Smooth muscle cell (in vitro differentiated cells): ENCODE data around the gene HLA-DMB. TPM values are rescaled to one million over a fixed set of nuclear protein-coding genes. Genes with fewer than 3 reads are reported as not detected.

Experiments used
- DNase-seq: peaks from one replicate; lab custom pipeline; 2025; ENCODE audit not compliant: unreplicated experiment; lab: John Stamatoyannopoulos, UW
- H2AFZ ChIP-seq: fragments of 200-600 bp; sonication (generic); 2 replicates; pipeline ENCODE4 v1.6.0; 2016; ENCODE audit warnings: antibody characterized with exemption, low read depth, mild to moderate bottlenecking
- H3F3A ChIP-seq: fragments of 200-600 bp; sonication (generic); 2 replicates; pipeline ENCODE4 v1.6.0; 2017; ENCODE audit warnings: antibody characterized with exemption, low read depth
- H3K27ac ChIP-seq: fragments of 200-600 bp; sonication (generic); 2 replicates; pipeline ENCODE4 v1.5.1; 2016; ENCODE audit warnings: low read depth, mild to moderate bottlenecking
- H3K27me3 ChIP-seq: fragments of 200-600 bp; sonication (generic); 2 replicates; pipeline ENCODE4 v1.6.1; 2016; ENCODE audit warnings: low read depth, mild to moderate bottlenecking
- H3K36me3 ChIP-seq: fragments of 200-600 bp; sonication (generic); 2 replicates; pipeline ENCODE4 v1.5.1; 2016; ENCODE audit warnings: low read depth
- H3K4me1 ChIP-seq: fragments of 200-600 bp; sonication (generic); 2 replicates; pipeline ENCODE4 v1.5.1; 2016; ENCODE audit warnings: low read depth
- H3K4me2 ChIP-seq: fragments of 200-600 bp; sonication (generic); 2 replicates; pipeline ENCODE4 v1.6.0; 2016; ENCODE audit warnings: mild to moderate bottlenecking
- H3K4me3 ChIP-seq: fragments of 200-600 bp; sonication (generic); 2 replicates; pipeline ENCODE4 v1.5.1; 2016; ENCODE audit warnings: mild to moderate bottlenecking
- H3K79me2 ChIP-seq: fragments of 200-600 bp; sonication (generic); 2 replicates; pipeline ENCODE4 v1.6.0; 2016; ENCODE audit warnings: low read depth, mild to moderate bottlenecking
- H3K9ac ChIP-seq: fragments of 200-600 bp; sonication (generic); 2 replicates; pipeline ENCODE4 v1.6.0; 2016; ENCODE audit warnings: low read depth
- H3K9me3 ChIP-seq: fragments of 200-600 bp; sonication (generic); replicated peaks from 2 replicates; pipeline ENCODE4 v1.5.1; 2016; ENCODE audit warnings: low read depth
- H4K20me1 ChIP-seq: fragments of 200-600 bp; sonication (generic); 2 replicates; pipeline ENCODE4 v1.6.0; 2016; ENCODE audit warnings: low read depth
- WGBS: methylation state at CpG from one replicate; pipeline ENCODE4 v1.1.7; 2016; ENCODE audit warnings: low lambda C conversion rate; 5-methylcytosine and 5-hydroxymethylcytosine counted together
- polyA plus RNA-seq: library from polyadenylated mRNA; unstranded; fragments of >200 nt; fragmentation: Nextera tagmentation; extraction: Ambion mirVana; gene quantifications from 2 replicates; pipeline ENCODE4 v1.2.1, GENCODE V29; 2016
- total RNA-seq: library from RNA; depleted of rRNA; stranded (reverse); fragments of >200 nt; gene quantifications from 2 replicates; pipeline ENCODE4 v1.2.3, GENCODE V29; 2014
- TF ChIP-seq, protein P1 (sequence below): fragments of 200-600 bp; sonication (generic); IDR thresholded peaks from 2 replicates; pipeline ENCODE4 v1.5.1; 2017; ENCODE audit warnings: borderline replicate concordance, mild to moderate bottlenecking, antibody characterized with exemption; ENCODE audit not compliant: insufficient read depth, poor library complexity, severe bottlenecking

The HLA-DMB gene
- total and polyA plus RNA-seq, 2 experiments from 2014 or later: not detected

GRCh38 chr6:32935551-32936238 lies 5.1 kb downstream of the HLA-DMB start:
- Histone ChIP-seq H3K4me2 (no peak overlapping the region), H3K79me2 (no peaks in the 10 kb centered on the region), H3K9ac (no peak overlapping the region), H3F3A (no peaks in the 10 kb centered on the region), H3K4me1 (no peaks in the 10 kb centered on the region), H3K27me3 (peaks cover 63% of the 10 kb centered on the region), H3K9me3 (no peaks in the 10 kb centered on the region), H4K20me1 (no peaks in the 10 kb centered on the region), H3K36me3 (no peaks in the 10 kb centered on the region), H3K4me3 (no peak overlapping the region), H3K27ac (no peak overlapping the region), H2AFZ (no peak overlapping the region)
- TF ChIP-seq, protein P1, sequence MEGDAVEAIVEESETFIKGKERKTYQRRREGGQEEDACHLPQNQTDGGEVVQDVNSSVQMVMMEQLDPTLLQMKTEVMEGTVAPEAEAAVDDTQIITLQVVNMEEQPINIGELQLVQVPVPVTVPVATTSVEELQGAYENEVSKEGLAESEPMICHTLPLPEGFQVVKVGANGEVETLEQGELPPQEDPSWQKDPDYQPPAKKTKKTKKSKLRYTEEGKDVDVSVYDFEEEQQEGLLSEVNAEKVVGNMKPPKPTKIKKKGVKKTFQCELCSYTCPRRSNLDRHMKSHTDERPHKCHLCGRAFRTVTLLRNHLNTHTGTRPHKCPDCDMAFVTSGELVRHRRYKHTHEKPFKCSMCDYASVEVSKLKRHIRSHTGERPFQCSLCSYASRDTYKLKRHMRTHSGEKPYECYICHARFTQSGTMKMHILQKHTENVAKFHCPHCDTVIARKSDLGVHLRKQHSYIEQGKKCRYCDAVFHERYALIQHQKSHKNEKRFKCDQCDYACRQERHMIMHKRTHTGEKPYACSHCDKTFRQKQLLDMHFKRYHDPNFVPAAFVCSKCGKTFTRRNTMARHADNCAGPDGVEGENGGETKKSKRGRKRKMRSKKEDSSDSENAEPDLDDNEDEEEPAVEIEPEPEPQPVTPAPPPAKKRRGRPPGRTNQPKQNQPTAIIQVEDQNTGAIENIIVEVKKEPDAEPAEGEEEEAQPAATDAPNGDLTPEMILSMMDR: no peak
- no peak for DNase-seq
- WGBS: 76% methylated on average over 4 of the region's 4 CpGs

DNA sequence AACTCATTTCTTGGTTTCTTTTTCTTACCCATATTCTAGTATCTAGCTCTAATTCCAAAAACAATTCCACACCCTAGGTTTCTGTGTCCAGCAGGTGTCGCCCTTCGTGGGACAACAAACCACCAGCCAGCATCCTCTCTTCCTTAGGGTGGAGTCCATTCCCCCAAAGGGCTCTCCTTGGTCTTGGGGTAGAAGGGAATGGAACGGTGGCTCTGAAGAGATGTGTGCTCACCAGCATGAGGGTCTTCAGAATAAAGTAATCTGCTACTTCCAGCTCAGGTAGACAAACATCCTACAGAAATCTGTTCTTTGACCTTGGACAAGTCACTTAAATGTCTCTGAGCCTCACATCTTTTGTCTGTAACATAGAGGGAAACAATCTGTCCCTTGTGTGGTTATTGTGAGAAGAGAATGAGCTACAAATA lies 7.2 kb downstream of the HLA-DMB start:
- H2AFZ ChIP-seq: no peak overlapping the region

GRCh38 chr6:32932132-32932868 lies 8.5 kb downstream of the HLA-DMB start:
- Histone ChIP-seq H3K9ac (no peak overlapping the region), H3F3A (no peaks in the 10 kb centered on the region), H3K4me1 (no peaks in the 10 kb centered on the region), H3K4me2 (no peak overlapping the region), H3K4me3 (no peak overlapping the region), H3K79me2 (no peaks in the 10 kb centered on the region), H3K27ac (no peak overlapping the region), H2AFZ (no peak overlapping the region), H3K36me3 (no peaks in the 10 kb centered on the region), H3K27me3 (peaks cover 66% of the 10 kb centered on the region), H4K20me1 (no peaks in the 10 kb centered on the region), H3K9me3 (no peaks in the 10 kb centered on the region)
- TF ChIP-seq, protein P1: no peak
- no peak for DNase-seq
- 84% methylated on average over 7 of the region's 7 CpGs for WGBS

More for the DNA sequence above, 7.2 kb downstream of the HLA-DMB start:
- H3F3A ChIP-seq: no peaks in the 10 kb centered on the region
- H3K9ac ChIP-seq: no peak overlapping the region
- WGBS: 5% methylated on average over 3 of the region's 3 CpGs
- no peak overlapping the region for H3K4me2 ChIP-seq
- DNase-seq: peak; percentile 18
- peaks cover 75% of the 10 kb centered on the region for H3K27me3 ChIP-seq
- H3K36me3 ChIP-seq: no peaks in the 10 kb centered on the region
- H3K27ac ChIP-seq: no peak overlapping the region
- H3K4me1 ChIP-seq: no peaks in the 10 kb centered on the region
- H4K20me1 ChIP-seq: no peaks in the 10 kb centered on the region
- no peaks in the 10 kb centered on the region for H3K79me2 ChIP-seq
- TF ChIP-seq, protein P1: peak; percentile 79
- H3K4me3 ChIP-seq: no peak overlapping the region
- no peaks in the 10 kb centered on the region for H3K9me3 ChIP-seq

DNA sequence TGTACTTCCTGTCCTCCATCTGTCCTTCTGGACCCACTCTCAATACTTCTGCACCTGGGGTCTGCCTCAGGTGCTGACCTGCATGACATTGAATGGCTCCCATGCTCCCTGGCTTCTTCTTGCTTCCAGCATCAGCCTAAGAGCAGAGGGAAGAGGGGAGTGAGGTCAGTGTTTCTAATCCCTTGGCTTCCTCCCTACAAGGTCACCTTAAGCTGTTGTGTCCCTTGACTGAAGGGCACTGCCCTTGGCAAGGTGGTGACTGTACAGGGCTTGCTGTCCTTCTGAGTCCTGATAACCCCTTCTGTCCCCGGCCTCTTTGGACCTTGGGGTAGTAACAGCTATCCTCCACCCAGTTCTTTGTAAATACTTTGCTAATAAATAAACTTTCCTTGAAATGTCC lies 9.6 kb downstream of the HLA-DMB start:
- no peak overlapping the region for H3K4me3 ChIP-seq
- no peaks in the 10 kb centered on the region for H3K36me3 ChIP-seq
- no peak overlapping the region for H3K9ac ChIP-seq
- no peak overlapping the region for H3K4me2 ChIP-seq
- no peaks in the 10 kb centered on the region for H3K9me3 ChIP-seq
- DNase-seq: no peak
- 0% methylated on average over 1 of the region's 1 CpG for WGBS
- no peaks in the 10 kb centered on the region for H4K20me1 ChIP-seq
- peaks cover 58% of the 10 kb centered on the region for H3K27me3 ChIP-seq
- TF ChIP-seq, protein P1: no peak
- H3K27ac ChIP-seq: no peak overlapping the region
- no peaks in the 10 kb centered on the region for H3K4me1 ChIP-seq
- no peaks in the 10 kb centered on the region for H3F3A ChIP-seq
- H3K79me2 ChIP-seq: no peaks in the 10 kb centered on the region
- H2AFZ ChIP-seq: no peak overlapping the region
